Liver (tissue), 9 donors: ENCODE results near the gene KCNMB2. TPM values are rescaled to one million over a fixed set of nuclear protein-coding genes. Genes with fewer than 3 reads are reported as not detected.

Experiments used
- DNase-seq: peaks from one replicate; pipeline ENCODE4 v3.0.0-alpha.2; 2017; ENCODE audit warnings: low spot score
- H3K27ac ChIP-seq, 2 donors: one replicate each; pipeline ENCODE4 v1.7.0; 2013; ENCODE audit warnings: inconsistent platforms in 2 of 2, low read length in 2 of 2, control low read depth in 1 of 2, low read depth in 1 of 2, mild to moderate bottlenecking in 1 of 2
- H3K27me3 ChIP-seq, 4 donors: one replicate each; pipeline versions ENCODE4 v1.6.1 to v1.7.0; 2013; ENCODE audit warnings: low read length in 3 of 4, inconsistent platforms in 1 of 4, mild to moderate bottlenecking in 1 of 4, moderate library complexity in 1 of 4; ENCODE audit not compliant: control insufficient read depth in 4 of 4, insufficient read depth in 4 of 4
- H3K36me3 ChIP-seq, 4 donors: one replicate each; pipeline versions ENCODE4 v1.6.1 to v1.7.0; 2013; ENCODE audit warnings: low read length in 3 of 4, mild to moderate bottlenecking in 3 of 4, low read depth in 1 of 4, moderate library complexity in 1 of 4; ENCODE audit not compliant: control insufficient read depth in 4 of 4, insufficient read depth in 3 of 4
- H3K4me1 ChIP-seq, 4 donors: one replicate each; pipeline versions ENCODE4 v1.6.1 to v1.7.0; 2013; ENCODE audit warnings: low read length in 3 of 4, mild to moderate bottlenecking in 3 of 4, moderate library complexity in 1 of 4; ENCODE audit not compliant: control insufficient read depth in 4 of 4, insufficient read depth in 4 of 4
- H3K4me3 ChIP-seq, 3 donors: one replicate each; pipeline versions ENCODE4 v1.6.1 to v1.7.0; 2013; ENCODE audit warnings: low read length in 3 of 3, control low read depth in 1 of 3, low read depth in 1 of 3, mild to moderate bottlenecking in 1 of 3
- H3K9ac ChIP-seq, 2 donors: one replicate each; pipeline ENCODE4 v1.7.0; 2013; ENCODE audit warnings: low read length in 2 of 2, mild to moderate bottlenecking in 2 of 2, moderate library complexity in 2 of 2, control low read depth in 1 of 2, low read depth in 1 of 2
- H3K9me3 ChIP-seq, 4 donors: one replicate each; pipeline versions ENCODE4 v1.6.1 to v1.7.0; 2013; ENCODE audit warnings: low read length in 3 of 4; ENCODE audit not compliant: control insufficient read depth in 4 of 4
- ATF3 ChIP-seq: IDR thresholded peaks from 2 replicates; pipeline ENCODE4 v1.6.1; 2016; ENCODE audit warnings: antibody characterized with exemption
- CTCF ChIP-seq: fragments of 150-350 bp; IDR thresholded peaks from 2 replicates; pipeline ENCODE4 v1.5.1; 2017; ENCODE audit warnings: improper control_type of control experiment, low read depth, low read length; ENCODE audit not compliant: missing input control
- EGR1 ChIP-seq, 2 donors: IDR thresholded peaks; 2 replicates each; pipeline ENCODE4 v1.6.1; 2016 to 2018; ENCODE audit warnings: antibody characterized with exemption in 2 of 2, low read depth in 2 of 2
- FOXA1 ChIP-seq: IDR thresholded peaks from 2 replicates; pipeline ENCODE4 v1.6.1; 2016; ENCODE audit warnings: antibody characterized with exemption
- FOXA2 ChIP-seq: IDR thresholded peaks from 2 replicates; pipeline ENCODE4 v1.6.1; 2016; ENCODE audit warnings: antibody characterized with exemption
- GABPA ChIP-seq, 2 donors: IDR thresholded peaks in 1 of 2; conservative IDR thresholded peaks in 1 of 2; 2 replicates each; pipeline ENCODE4 v1.6.1; 2016; ENCODE audit warnings: antibody characterized with exemption in 2 of 2, mild to moderate bottlenecking in 1 of 2, moderate library complexity in 1 of 2
- HNF4A ChIP-seq, 2 donors: conservative IDR thresholded peaks; 2 replicates each; pipeline ENCODE4 v1.6.1; 2016; ENCODE audit warnings: antibody characterized with exemption in 2 of 2, mild to moderate bottlenecking in 2 of 2
- HNF4G ChIP-seq: IDR thresholded peaks from 2 replicates; pipeline ENCODE4 v1.6.1; 2016; ENCODE audit warnings: antibody characterized with exemption
- JUND ChIP-seq, 2 donors: IDR thresholded peaks; 2 replicates each; pipeline ENCODE4 v1.6.1; 2016; ENCODE audit warnings: antibody characterized with exemption in 2 of 2
- MAX ChIP-seq: IDR thresholded peaks from 2 replicates; pipeline ENCODE4 v1.6.1; 2016; ENCODE audit warnings: antibody characterized with exemption
- NR2F2 ChIP-seq: IDR thresholded peaks from 2 replicates; pipeline ENCODE4 v1.6.1; 2016; ENCODE audit warnings: antibody characterized with exemption
- RAD21 ChIP-seq, 2 donors: IDR thresholded peaks; 2 replicates each; pipeline ENCODE4 v1.6.1; 2016; ENCODE audit warnings: antibody characterized with exemption in 2 of 2, mild to moderate bottlenecking in 2 of 2
- REST ChIP-seq: IDR thresholded peaks from 2 replicates; pipeline ENCODE4 v1.6.1; 2016; ENCODE audit warnings: antibody characterized with exemption, mild to moderate bottlenecking
- RXRA ChIP-seq, 2 donors: IDR thresholded peaks; 2 replicates each; pipeline ENCODE4 v1.6.1; 2017 to 2018; ENCODE audit warnings: antibody characterized with exemption in 2 of 2, mild to moderate bottlenecking in 1 of 2
- SP1 ChIP-seq: IDR thresholded peaks from 2 replicates; pipeline ENCODE4 v1.6.1; 2018; ENCODE audit warnings: antibody characterized with exemption, mild to moderate bottlenecking
- TAF1 ChIP-seq: conservative IDR thresholded peaks from 2 replicates; pipeline ENCODE4 v1.6.1; 2016; ENCODE audit warnings: antibody characterized with exemption, mild to moderate bottlenecking
- YY1 ChIP-seq: IDR thresholded peaks from 2 replicates; pipeline ENCODE4 v1.6.1; 2016; ENCODE audit warnings: antibody characterized with exemption, mild to moderate bottlenecking
- ZBTB33 ChIP-seq: IDR thresholded peaks from 2 replicates; pipeline ENCODE4 v1.6.1; 2016; ENCODE audit warnings: antibody characterized with exemption
- WGBS: extraction: QIAGEN DNeasy Blood & Tissue Kit; methylation state at CpG from one replicate; pipeline ENCODE4 v1.1.7; 2013; 5-methylcytosine and 5-hydroxymethylcytosine counted together
- polyA plus RNA-seq, 2 donors: library from polyadenylated mRNA; stranded (reverse) in 1 of 2; unstranded in 1 of 2; fragments of 200-250 nt in 1 of 2; fragments of >200 nt in 1 of 2; fragmentation: Nextera tagmentation in 1 of 2; extraction: Ambion mirVana in 1 of 2; gene quantifications; one replicate each; pipeline versions ENCODE4 v1.2.1 to v1.2.3, GENCODE V29; 2013 to 2015
- total RNA-seq, 2 donors: library from RNA; depleted of rRNA; stranded (reverse); fragments of >200 nt; gene quantifications; one replicate each; pipeline ENCODE4 v1.2.3, GENCODE V29; 2014
- donor health status: healthy.
- donor health status: healthy.
- donor health status: healthy.
- donor health status: healthy.
- donor health status: healthy.

The KCNMB2 gene
- total and polyA plus RNA-seq, 4 donors = 0.08 to 0.33 (median 0.16) TPM; not detected in 1

GRCh38 chr3:178844916-178845315 lies 308.7 kb downstream of the KCNMB2 start:
- DNase-seq = no peak
- Histone ChIP-seq H3K4me3 (no peak overlapping the region), H3K4me1 (no peaks in the 10 kb centered on the region), H3K9ac (no peak overlapping the region), H3K36me3 (no peaks in the 10 kb centered on the region), H3K9me3 (peaks cover 0 to 2% (median 0%) of the 10 kb centered on the region in 4 donors), H3K27ac (no peak overlapping the region), H3K27me3 (no peaks in the 10 kb centered on the region)
- WGBS = 64% methylated on average over 2 of the region's 2 CpGs
- no peak for TF ChIP-seq MAX
- no peak for TF ChIP-seq FOXA2
- no peak for TF ChIP-seq ZBTB33
- TF ChIP-seq ATF3 = no peak
- TF ChIP-seq HNF4G = no peak
- no peak for TF ChIP-seq RAD21 (IDR thresholded peaks at IDR 0.05)
- no peak for TF ChIP-seq EGR1 (IDR thresholded peaks at IDR 0.05; ENCODE audit: low read depth in 2 of 2)
- TF ChIP-seq TAF1 = no peak

- DNase-seq = no peak
- H3K4me1 ChIP-seq = no peaks in the 10 kb centered on the region
- no peaks in the 10 kb centered on the region for H3K9me3 ChIP-seq
- no peak overlapping the region for H3K9ac ChIP-seq
- 70% methylated on average over 3 of the region's 3 CpGs for WGBS
- H3K27ac ChIP-seq = no peak overlapping the region
- no peaks in the 10 kb centered on the region for H3K27me3 ChIP-seq
- no peak overlapping the region for H3K4me3 ChIP-seq
- no peaks in the 10 kb centered on the region for H3K36me3 ChIP-seq
- TF ChIP-seq SP1 (no peak), ZBTB33 (no peak), REST (no peak), CTCF (no peak), JUND (IDR thresholded peaks at IDR 0.05) (no peak), RXRA (IDR thresholded peaks at IDR 0.05) (no peak), HNF4A (conservative IDR thresholded peaks at IDR 0.05) (no peak), HNF4G (no peak), FOXA2 (no peak), ATF3 (no peak), YY1 (no peak), NR2F2 (no peak), FOXA1 (no peak), RAD21 (IDR thresholded peaks at IDR 0.05) (no peak), MAX (no peak), TAF1 (no peak), GABPA (IDR thresholded peaks at IDR 0.05 in 1 of 2, conservative IDR thresholded peaks at IDR 0.05 in 1 of 2) (no peak), EGR1 (IDR thresholded peaks at IDR 0.05; ENCODE audit: low read depth in 2 of 2) (no peak)
These were observed 309.3 kb downstream of the KCNMB2 start for GRCh38 chr3:178845420-178846118.
